ENCODE results near the gene TNS1.

The TNS1 gene

GRCh38 chr2:217842017-217842416 lies 160.8 kb downstream of the TNS1 start:
- DNase-seq, result no peak

- DNase-seq, result no peak
Observed at GRCh38 chr2:217840522-217840921, 162.3 kb downstream of the TNS1 start.

GRCh38 chr2:217839750-217840107 lies 163.1 kb downstream of the TNS1 start:
- DNase-seq, result no peak

- DNase-seq, result no peak
Observed at GRCh38 chr2:217839073-217839749, 163.6 kb downstream of the TNS1 start.

GRCh38 chr2:217838409-217838831 lies 164.4 kb downstream of the TNS1 start:
- DNase-seq, result no peak

GRCh38 chr2:217837530-217837929 lies 165.3 kb downstream of the TNS1 start:
- no peak for DNase-seq

GRCh38 chr2:217836901-217837491 lies 165.8 kb downstream of the TNS1 start:
- DNase-seq, result no peak

- no peak for DNase-seq
Observed at GRCh38 chr2:217835931-217836891, 166.6 kb downstream of the TNS1 start.

GRCh38 chr2:217834744-217835513 lies 167.9 kb downstream of the TNS1 start:
- no peak for DNase-seq

- no peak for DNase-seq
Observed at GRCh38 chr2:217834057-217834620, 168.7 kb downstream of the TNS1 start.

GRCh38 chr2:217833439-217833838 lies 169.4 kb downstream of the TNS1 start:
- DNase-seq, result no peak

GRCh38 chr2:217832987-217833386 lies 169.8 kb downstream of the TNS1 start:
- DNase-seq, result no peak

GRCh38 chr2:217832115-217832514 lies 170.7 kb downstream of the TNS1 start:
- DNase-seq, result no peak

- no peak for DNase-seq
Observed at GRCh38 chr2:217831306-217831705, 171.5 kb downstream of the TNS1 start.

- no peak for DNase-seq
Observed at GRCh38 chr2:217830807-217831206, 172.0 kb downstream of the TNS1 start.

- DNase-seq, result no peak
Observed at GRCh38 chr2:217830061-217830460, 172.7 kb downstream of the TNS1 start.

GRCh38 chr2:217829420-217829819 lies 173.4 kb downstream of the TNS1 start:
- no peak for DNase-seq

GRCh38 chr2:217828336-217828735 lies 174.5 kb downstream of the TNS1 start:
- no peak for DNase-seq

GRCh38 chr2:217827430-217828201 lies 175.2 kb downstream of the TNS1 start:
- no peak for DNase-seq

GRCh38 chr2:217826991-217827390 lies 175.8 kb downstream of the TNS1 start:
- no peak for DNase-seq

GRCh38 chr2:217826520-217826919 lies 176.3 kb downstream of the TNS1 start:
- DNase-seq, result no peak

All from activated CD4-positive, alpha-beta T cell treated with anti-CD3 and anti-CD28 coated beads, Interleukin-10, Interleukin-2, amounts not matched to agents 100 ng/mL and 50 ng/mL, durations not matched to agents 16 hours and 8 hours (primary cell).